Trophoblast cell (in vitro differentiated cells and primary cell): ENCODE results near the gene USH2A.

Experiments
- DNase-seq, 2 donors: peaks; one replicate each; pipeline ENCODE4 v3.0.0-alpha.2; 2016
- H2AFZ ChIP-seq: 2 replicates; pipeline ENCODE4 v1.6.1; 2013; ENCODE audit warnings: low read length, moderate library complexity, mild to moderate bottlenecking; ENCODE audit not compliant: insufficient read depth, poor library complexity
- H2AK5ac ChIP-seq: 2 replicates; pipeline ENCODE4 v1.6.1; 2013; ENCODE audit warnings: mild to moderate bottlenecking, low read length
- H2BK120ac ChIP-seq: 2 replicates; pipeline ENCODE4 v1.6.1; 2013; ENCODE audit warnings: low read length, mild to moderate bottlenecking, moderate library complexity; ENCODE audit not compliant: insufficient read depth, poor library complexity
- H2BK12ac ChIP-seq: 2 replicates; pipeline ENCODE4 v1.6.1; 2013; ENCODE audit warnings: mild to moderate bottlenecking, low read length, moderate library complexity
- H2BK5ac ChIP-seq: 2 replicates; pipeline ENCODE4 v1.6.1; 2013; ENCODE audit warnings: low read length, low read depth, moderate library complexity, mild to moderate bottlenecking; ENCODE audit not compliant: poor library complexity
- H3K14ac ChIP-seq: 2 replicates; pipeline ENCODE4 v1.6.1; 2013; ENCODE audit warnings: mild to moderate bottlenecking, low read length
- H3K18ac ChIP-seq: 2 replicates; pipeline ENCODE4 v1.6.1; 2013; ENCODE audit warnings: mild to moderate bottlenecking, low read length
- H3K23ac ChIP-seq: 2 replicates; pipeline ENCODE4 v1.6.1; 2013; ENCODE audit warnings: low read length
- H3K27ac ChIP-seq: 2 replicates; pipeline ENCODE4 v1.5.1; 2013; ENCODE audit warnings: low read depth, mild to moderate bottlenecking, inconsistent platforms, low read length, moderate library complexity
- H3K27me3 ChIP-seq: 2 replicates; pipeline ENCODE4 v1.6.1; 2013; ENCODE audit warnings: inconsistent platforms, mild to moderate bottlenecking, low read length, moderate library complexity; ENCODE audit not compliant: insufficient read depth
- H3K36me3 ChIP-seq, 2 experiments: 1 replicate in 1 of 2; 2 replicates in 1 of 2; pipeline ENCODE4 v1.6.1; 2013; ENCODE audit warnings: low read length in 2 of 2, mild to moderate bottlenecking in 2 of 2, moderate library complexity in 1 of 2; ENCODE audit not compliant: insufficient read depth in 2 of 2, control insufficient read depth in 1 of 2
- H3K4ac ChIP-seq: 2 replicates; pipeline ENCODE4 v1.6.1; 2013; ENCODE audit warnings: low read depth, mild to moderate bottlenecking, low read length, moderate library complexity
- H3K4me1 ChIP-seq, 2 experiments: 1 replicate in 1 of 2; 2 replicates in 1 of 2; pipeline ENCODE4 v1.6.1; 2013; ENCODE audit warnings: low read length in 2 of 2, mild to moderate bottlenecking in 2 of 2, moderate library complexity in 1 of 2; ENCODE audit not compliant: insufficient read depth in 2 of 2, control insufficient read depth in 1 of 2
- H3K4me2 ChIP-seq: 2 replicates; pipeline ENCODE4 v1.6.1; 2013; ENCODE audit warnings: inconsistent platforms, mild to moderate bottlenecking, low read length, moderate library complexity
- H3K4me3 ChIP-seq: 2 replicates; pipeline ENCODE4 v1.5.1; 2013; ENCODE audit warnings: mild to moderate bottlenecking, low read depth, low read length, inconsistent platforms
- H3K79me1 ChIP-seq: one replicate; pipeline ENCODE4 v1.6.1; 2013; ENCODE audit warnings: low read length
- H3K79me2 ChIP-seq: 2 replicates; pipeline ENCODE4 v1.6.1; 2013; ENCODE audit warnings: low read length, mild to moderate bottlenecking; ENCODE audit not compliant: control insufficient read depth, insufficient read depth, poor library complexity
- H3K9ac ChIP-seq: 2 replicates; pipeline ENCODE4 v1.6.1; 2013; ENCODE audit warnings: mild to moderate bottlenecking, low read length
- H3K9me3 ChIP-seq: 2 replicates; pipeline ENCODE4 v1.6.1; 2013; ENCODE audit warnings: low read depth, mild to moderate bottlenecking, control low read depth, inconsistent platforms, low read length; ENCODE audit not compliant: insufficient read depth
- H4K12ac ChIP-seq: 2 replicates; pipeline ENCODE4 v1.6.1; 2013; ENCODE audit warnings: low read depth, mild to moderate bottlenecking, low read length, moderate library complexity
- H4K8ac ChIP-seq: 2 replicates; pipeline ENCODE4 v1.6.1; 2013; ENCODE audit warnings: low read depth, mild to moderate bottlenecking, low read length, moderate library complexity
- H4K91ac ChIP-seq: one replicate; pipeline ENCODE4 v1.6.1; 2013; ENCODE audit warnings: low read depth, mild to moderate bottlenecking, low read length, moderate library complexity
- WGBS: extraction: QIAGEN DNeasy Blood & Tissue Kit; methylation state at CpG from one replicate; pipeline ENCODE4 v1.1.7; 2013; ENCODE audit warnings: missing lambda C conversion rate; ENCODE audit not compliant: insufficient read length, insufficient coverage; ENCODE audit errors: extremely low coverage; 5-methylcytosine and 5-hydroxymethylcytosine counted together

The USH2A gene

GRCh38 chr1:215767761-215768160, 655.5 kb downstream of the USH2A start:
- Histone ChIP-seq H3K36me3 (no peaks in the 10 kb centered on the region), H2BK12ac (no peak overlapping the region), H3K4me2 (no peak overlapping the region), H3K79me2 (no peaks in the 10 kb centered on the region), H2BK120ac (no peak overlapping the region), H2AFZ (no peak overlapping the region), H3K4me1 (no peaks in the 10 kb centered on the region), H3K23ac (no peak overlapping the region), H4K91ac (no peak overlapping the region), H2BK5ac (no peak overlapping the region), H3K27ac (no peak overlapping the region), H3K14ac (no peak overlapping the region), H3K18ac (no peak overlapping the region), H4K12ac (no peak overlapping the region), H3K9ac (no peak overlapping the region), H2AK5ac (no peak overlapping the region), H3K27me3 (no peaks in the 10 kb centered on the region), H3K79me1 (no peaks in the 10 kb centered on the region), H3K4ac (no peak overlapping the region), H3K4me3 (no peak overlapping the region), H4K8ac (no peak overlapping the region), H3K9me3 (no peaks in the 10 kb centered on the region)
- DNase-seq, result no peak
- no CpG with 5 or more reads among the region's 2 CpGs for WGBS

- Histone ChIP-seq H3K79me1 (no peaks in the 10 kb centered on the region), H3K23ac (no peak overlapping the region), H4K91ac (no peak overlapping the region), H4K12ac (no peak overlapping the region), H2BK120ac (no peak overlapping the region), H2BK5ac (no peak overlapping the region), H3K79me2 (no peaks in the 10 kb centered on the region), H3K27me3 (no peaks in the 10 kb centered on the region), H3K27ac (no peak overlapping the region), H3K14ac (no peak overlapping the region), H4K8ac (no peak overlapping the region), H2AK5ac (no peak overlapping the region), H3K4me3 (no peak overlapping the region), H3K4me1 (no peaks in the 10 kb centered on the region), H3K36me3 (no peaks in the 10 kb centered on the region), H3K18ac (no peak overlapping the region), H2AFZ (no peak overlapping the region), H3K9me3 (no peaks in the 10 kb centered on the region), H3K4me2 (no peak overlapping the region), H3K9ac (no peak overlapping the region), H3K4ac (no peak overlapping the region), H2BK12ac (no peak overlapping the region)
- no peak for DNase-seq
- no CpG with 5 or more reads among the region's 1 CpG for WGBS
Observed at GRCh38 chr1:215766521-215766920, 656.7 kb downstream of the USH2A start.

DNA sequence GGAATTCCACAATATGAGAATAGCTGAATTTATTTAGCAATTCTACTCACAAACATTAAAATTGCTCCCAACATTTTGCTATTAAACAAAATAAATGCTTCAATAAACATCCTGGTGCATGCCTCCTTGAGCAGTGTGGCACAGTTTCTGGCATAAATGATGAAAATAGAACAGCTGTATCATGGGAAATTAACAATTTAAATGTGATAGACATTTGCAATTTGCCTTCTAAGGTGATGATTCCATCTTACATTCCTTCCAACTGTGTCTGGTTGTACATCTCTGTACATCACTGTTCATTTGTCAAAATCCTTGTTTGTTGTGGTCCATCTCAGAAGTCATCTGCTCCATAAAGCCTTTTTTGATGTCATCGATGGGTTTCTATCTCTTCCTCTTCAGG, 657.4 kb downstream of the USH2A start:
- H3K4me1 ChIP-seq, result no peaks in the 10 kb centered on the region
- no peak overlapping the region for H3K18ac ChIP-seq

DNA sequence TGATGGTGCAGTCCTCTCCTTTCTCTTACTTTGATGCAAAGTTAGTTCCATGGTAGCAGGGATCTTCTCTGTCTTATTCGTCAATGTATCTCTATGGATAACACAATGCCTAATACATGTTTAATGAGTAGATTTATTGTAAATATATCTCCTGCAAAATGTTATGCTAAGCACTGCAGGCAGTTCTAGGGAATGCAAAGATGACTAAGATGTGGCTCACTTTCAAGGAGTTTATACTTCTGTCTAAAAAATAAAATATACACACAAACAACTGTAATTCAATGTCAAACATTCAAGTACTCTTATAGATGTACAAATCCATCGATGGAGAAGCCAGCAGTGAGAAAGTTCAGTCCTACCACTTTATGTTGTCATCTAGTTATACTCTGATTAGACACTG, 661.8 kb downstream of the USH2A start:
- H4K91ac ChIP-seq, result no peak overlapping the region
- no peak overlapping the region for H2BK12ac ChIP-seq
- H2AFZ ChIP-seq, result no peak overlapping the region
- H2BK5ac ChIP-seq, result no peak overlapping the region
- no peak overlapping the region for H3K23ac ChIP-seq
- H3K4me1 ChIP-seq, result no peaks in the 10 kb centered on the region
- no peak overlapping the region for H3K4me3 ChIP-seq
- H3K18ac ChIP-seq, result no peak overlapping the region
- H4K8ac ChIP-seq, result no peak overlapping the region
- no peak overlapping the region for H3K4ac ChIP-seq
- H3K27ac ChIP-seq, result no peak overlapping the region
- H2AK5ac ChIP-seq, result no peak overlapping the region
- no peaks in the 10 kb centered on the region for H3K27me3 ChIP-seq
- WGBS, result no CpG with 5 or more reads among the region's 2 CpGs
- H3K9ac ChIP-seq, result no peak overlapping the region
- no peaks in the 10 kb centered on the region for H3K9me3 ChIP-seq
- no peak overlapping the region for H3K14ac ChIP-seq
- no peaks in the 10 kb centered on the region for H3K79me1 ChIP-seq
- H3K79me2 ChIP-seq, result no peaks in the 10 kb centered on the region
- H3K36me3 ChIP-seq, result no peaks in the 10 kb centered on the region
- H2BK120ac ChIP-seq, result no peak overlapping the region
- no peak overlapping the region for H4K12ac ChIP-seq
- DNase-seq, result no peak
- H3K4me2 ChIP-seq, result no peak overlapping the region

More for the DNA sequence above, 657.4 kb downstream of the USH2A start:
- Histone ChIP-seq H3K4me3 (no peak overlapping the region), H4K12ac (no peak overlapping the region), H2AFZ (no peak overlapping the region), H3K4ac (no peak overlapping the region), H3K36me3 (no peaks in the 10 kb centered on the region), H3K27me3 (no peaks in the 10 kb centered on the region), H3K79me2 (no peaks in the 10 kb centered on the region), H2AK5ac (no peak overlapping the region), H3K9me3 (no peaks in the 10 kb centered on the region), H2BK12ac (no peak overlapping the region), H3K4me2 (no peak overlapping the region), H3K9ac (no peak overlapping the region), H4K8ac (no peak overlapping the region), H4K91ac (no peak overlapping the region), H2BK120ac (no peak overlapping the region), H3K27ac (no peak overlapping the region), H3K79me1 (no peaks in the 10 kb centered on the region), H3K23ac (no peak overlapping the region), H3K14ac (no peak overlapping the region), H2BK5ac (no peak overlapping the region)
- no peak for DNase-seq
- no CpG with 5 or more reads among the region's 1 CpG for WGBS
